Psoas muscle (tissue), 8 donors: ENCODE data around the gene PALD1. TPM values are rescaled to one million over a fixed set of nuclear protein-coding genes. Genes with fewer than 3 reads are reported as not detected.

Source experiments
- ATAC-seq, 4 donors: fragments of 200-7000 bp; cut with Tn5 transposase; one replicate each; pipeline ENCODE4 v1.9.1; 2020; ENCODE audit warnings: moderate library complexity in 3 of 4, mild to moderate bottlenecking in 2 of 4
- DNase-seq, 2 donors: peaks; one replicate each; pipeline ENCODE4 v3.0.0-alpha.2; 2020
- H3K27ac ChIP-seq: fragments of 200-600 bp; one replicate; pipeline ENCODE4 v1.8.0; 2022
- H3K27me3 ChIP-seq, 3 donors: fragments of 200-600 bp in 1 of 3; one replicate each; pipeline versions ENCODE4 v1.6.1 to v1.8.0; 2013 to 2022; ENCODE audit warnings: low read length in 2 of 3, mild to moderate bottlenecking in 2 of 3, moderate library complexity in 1 of 3; ENCODE audit not compliant: insufficient read depth in 3 of 3
- H3K36me3 ChIP-seq, 2 donors: fragments of 200-600 bp in 1 of 2; one replicate each; pipeline versions ENCODE4 v1.6.1 to v1.8.0; 2013 to 2022; ENCODE audit warnings: low read depth in 1 of 2, mild to moderate bottlenecking in 1 of 2, moderate library complexity in 1 of 2; ENCODE audit not compliant: insufficient read depth in 1 of 2
- H3K4me1 ChIP-seq: fragments of 200-600 bp; one replicate; pipeline ENCODE4 v1.8.0; 2022
- H3K4me3 ChIP-seq: fragments of 200-600 bp; one replicate; pipeline ENCODE4 v1.8.0; 2022; ENCODE audit warnings: mild to moderate bottlenecking
- H3K9me3 ChIP-seq: fragments of 200-600 bp; one replicate; pipeline ENCODE4 v1.8.0; 2022
- WGBS, 3 donors: extraction: QIAGEN DNeasy Blood & Tissue Kit; methylation state at CpG; one replicate each; pipeline versions ENCODE4 v1.1.6 to v1.1.7; 2013; 5-methylcytosine and 5-hydroxymethylcytosine counted together
- intact Hi-C, 2 donors: fragments of 100-400 bp; cut with DNase I; formaldehyde crosslinking; loops; one replicate each; pipeline versions ENCODE4 v1.11.0 to v1.14.2; 2022
- polyA plus RNA-seq, 3 donors: library from polyadenylated mRNA; stranded (reverse); fragments of 200-250 nt; gene quantifications; one replicate each; pipeline ENCODE4 v1.2.3, GENCODE V29; 2013
- total RNA-seq, 4 donors: library from RNA; stranded (reverse); fragmentation: NEBNext Ultra II Directional in 2 of 4; extraction: Animal tissue kit (Norgen Biotek cat#: 25700) in 2 of 4; gene quantifications; one replicate each; pipeline versions ENCODE4 v1.2.1 to v1.2.4, GENCODE V29; 2021 to 2023
- TF ChIP-seq, protein P1 (sequence below): fragments of 200-600 bp; IDR thresholded peaks from one replicate; pipeline ENCODE4 v1.8.0; 2022; ENCODE audit warnings: antibody characterized with exemption
- donor health status: healthy with polysubstance abuse.
- donor health status: DM: no; HTN: no; CAD: no; lungs with moderate emphysema.
- donor health status: Bipolar disorder and iron deficiency.
- donor health status: healthy.
- donor health status: DM: yes; HTN: yes; CAD: no.
- donor health status: DM: no; HTN: no; CAD: no.
- donor health status: DM: no; HTN: no; CAD: no.
- donor health status: DM: yes; HTN: yes; CAD: no.

PALD1 gene
- total and polyA plus RNA-seq, 7 donors: 1.0 to 4.0 (median 2.8) TPM

DNA sequence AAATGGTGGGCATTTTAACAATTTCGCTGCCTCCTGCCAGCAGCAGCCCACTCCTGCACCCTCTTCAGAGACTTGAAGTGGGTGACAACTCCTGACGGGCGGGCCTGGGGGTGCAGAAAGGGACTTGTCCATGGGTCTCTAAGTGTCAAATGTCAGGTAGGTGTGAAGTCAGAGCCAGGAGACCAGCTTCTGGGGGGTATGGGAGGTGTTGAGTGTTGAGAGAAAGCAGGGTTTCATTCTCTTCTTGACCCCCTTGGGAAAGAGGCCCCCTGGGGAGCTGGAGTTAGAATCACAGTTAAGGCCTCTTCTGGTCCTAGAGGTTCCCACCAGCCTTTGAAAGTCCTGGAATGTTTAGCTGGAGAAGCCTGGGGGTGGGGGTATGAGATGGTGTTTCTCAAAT, 11.6 kb upstream of the PALD1 start:
- no peaks in the 10 kb centered on the region for H3K36me3 ChIP-seq
- 96 to 100% (median 98%) methylated on average over 3 of the region's 3 CpGs for WGBS, 3 donors
- no peaks in the 10 kb centered on the region for H3K9me3 ChIP-seq
- DNase-seq: no peak
- no peaks in the 10 kb centered on the region for H3K27me3 ChIP-seq
- intact Hi-C loops: no loop called here
- TF ChIP-seq, protein P1, sequence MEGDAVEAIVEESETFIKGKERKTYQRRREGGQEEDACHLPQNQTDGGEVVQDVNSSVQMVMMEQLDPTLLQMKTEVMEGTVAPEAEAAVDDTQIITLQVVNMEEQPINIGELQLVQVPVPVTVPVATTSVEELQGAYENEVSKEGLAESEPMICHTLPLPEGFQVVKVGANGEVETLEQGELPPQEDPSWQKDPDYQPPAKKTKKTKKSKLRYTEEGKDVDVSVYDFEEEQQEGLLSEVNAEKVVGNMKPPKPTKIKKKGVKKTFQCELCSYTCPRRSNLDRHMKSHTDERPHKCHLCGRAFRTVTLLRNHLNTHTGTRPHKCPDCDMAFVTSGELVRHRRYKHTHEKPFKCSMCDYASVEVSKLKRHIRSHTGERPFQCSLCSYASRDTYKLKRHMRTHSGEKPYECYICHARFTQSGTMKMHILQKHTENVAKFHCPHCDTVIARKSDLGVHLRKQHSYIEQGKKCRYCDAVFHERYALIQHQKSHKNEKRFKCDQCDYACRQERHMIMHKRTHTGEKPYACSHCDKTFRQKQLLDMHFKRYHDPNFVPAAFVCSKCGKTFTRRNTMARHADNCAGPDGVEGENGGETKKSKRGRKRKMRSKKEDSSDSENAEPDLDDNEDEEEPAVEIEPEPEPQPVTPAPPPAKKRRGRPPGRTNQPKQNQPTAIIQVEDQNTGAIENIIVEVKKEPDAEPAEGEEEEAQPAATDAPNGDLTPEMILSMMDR: no peak
- H3K4me1 ChIP-seq: peaks cover 8% of the 10 kb centered on the region
- no peak overlapping the region for H3K27ac ChIP-seq
- no peak for ATAC-seq
- no peak overlapping the region for H3K4me3 ChIP-seq

DNA sequence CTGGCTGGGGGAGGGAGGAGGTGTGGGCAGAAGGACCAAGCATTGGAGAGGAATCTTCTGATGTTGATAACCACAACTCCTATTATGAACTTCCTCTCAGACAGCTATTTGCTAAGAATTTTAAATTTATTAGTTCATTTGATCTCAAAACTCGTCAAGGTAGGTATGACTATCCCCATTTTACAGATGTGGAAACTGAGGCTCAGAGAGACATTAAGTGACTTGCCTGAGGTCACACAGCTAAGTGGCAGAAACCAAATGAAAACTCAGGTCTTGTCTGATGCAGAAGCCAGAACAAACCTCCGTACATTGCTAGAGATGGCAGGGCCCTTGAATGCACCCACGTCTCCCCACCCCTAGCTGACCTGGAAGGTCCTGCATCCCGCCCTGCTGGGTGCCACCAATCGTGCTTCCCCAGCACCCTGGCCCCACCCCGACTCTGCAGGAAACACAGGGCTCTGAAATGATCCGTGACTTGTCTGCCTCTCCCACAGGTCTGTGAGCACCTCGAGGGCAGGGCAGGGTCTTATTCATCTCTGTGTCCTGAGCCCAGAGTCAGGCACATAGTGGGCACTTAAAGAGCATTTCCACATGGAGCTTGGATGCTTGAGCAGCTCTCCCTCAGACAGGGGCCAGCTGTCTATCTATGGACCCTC, 5.6 kb upstream of the PALD1 start:
- Histone ChIP-seq H3K27me3 (no peaks in the 10 kb centered on the region), H3K36me3 (no peaks in the 10 kb centered on the region), H3K4me3 (no peak overlapping the region), H3K4me1 (peaks cover 22% of the 10 kb centered on the region), H3K27ac (no peak overlapping the region), H3K9me3 (no peaks in the 10 kb centered on the region)
- no peak for ATAC-seq
- DNase-seq: no peak
- 86 to 93% (median 87%) methylated on average over 8 of the region's 8 CpGs for WGBS, 3 donors
- TF ChIP-seq, protein P1: no peak
- intact Hi-C loops: no loop called here

DNA sequence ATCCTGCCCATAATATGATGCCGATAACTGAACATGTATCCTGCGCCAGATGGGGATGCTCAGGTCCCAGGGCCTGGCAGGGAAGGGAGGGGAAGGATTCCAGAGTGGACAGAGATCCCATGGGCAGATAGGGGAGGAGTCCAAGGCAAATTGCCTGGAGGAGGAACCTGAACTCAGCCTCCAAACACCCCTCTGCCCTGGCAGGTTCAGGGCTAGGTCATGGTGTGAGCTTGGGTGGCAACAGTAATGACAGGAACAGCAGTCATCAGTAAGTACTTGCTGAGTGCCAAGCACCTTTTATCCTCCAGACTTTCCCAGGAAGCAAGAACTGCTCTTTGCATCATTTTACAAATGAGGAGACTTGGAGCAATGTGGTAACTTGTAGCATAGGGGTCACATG, 3.8 kb upstream of the PALD1 start:
- peaks cover 24% of the 10 kb centered on the region for H3K4me1 ChIP-seq
- no peaks in the 10 kb centered on the region for H3K36me3 ChIP-seq
- no peak overlapping the region for H3K27ac ChIP-seq
- TF ChIP-seq, protein P1: no peak
- intact Hi-C loops: loop anchor here in 1 of 2 donors (5.0 kb wide), 1 partner anchor 38 kb away; no protein-coding TSS in a partner anchor
- H3K4me3 ChIP-seq: no peak overlapping the region
- DNase-seq (peak in 1 of 2 donors; percentile 76), ATAC-seq (peak; percentile 45 to 78 (median 77))
- WGBS, 3 donors: 34 to 83% (median 49%) methylated on average over 2 of the region's 2 CpGs
- no peaks in the 10 kb centered on the region for H3K27me3 ChIP-seq
- H3K9me3 ChIP-seq: no peaks in the 10 kb centered on the region

DNA sequence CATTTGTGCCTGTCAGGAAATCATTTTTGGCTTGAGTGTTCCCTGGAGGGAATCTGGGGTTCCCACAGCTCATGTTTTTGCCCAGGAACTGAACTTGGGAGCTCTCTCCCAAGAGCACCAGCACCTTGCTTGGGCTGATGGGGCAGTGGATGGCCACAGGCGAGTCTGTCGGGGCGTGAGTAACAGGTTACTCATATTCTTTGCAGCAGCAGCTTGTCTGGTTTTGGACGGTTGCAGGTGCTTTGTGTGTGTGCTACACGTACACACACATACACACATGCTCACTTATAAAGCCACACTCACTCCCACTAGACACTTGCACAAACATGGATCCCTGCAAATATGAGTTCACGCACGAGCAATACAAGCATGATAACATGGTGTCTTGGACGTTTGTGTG, 2.9 kb upstream of the PALD1 start:
- WGBS, 3 donors: 76 to 94% (median 77%) methylated on average over 8 of the region's 8 CpGs
- Histone ChIP-seq H3K36me3 (no peaks in the 10 kb centered on the region), H3K4me3 (no peak overlapping the region), H3K9me3 (no peaks in the 10 kb centered on the region), H3K27me3 (no peaks in the 10 kb centered on the region), H3K27ac (no peak overlapping the region), H3K4me1 (peaks cover 33% of the 10 kb centered on the region)
- ATAC-seq (no peak), DNase-seq (no peak)
- intact Hi-C loops: loop anchor here in 1 of 2 donors (5.0 kb wide), 1 partner anchor 37 kb away; no protein-coding TSS in a partner anchor
- TF ChIP-seq, protein P1: no peak
